Measurements from ENCODE around the gene TMSB15A. TPM values are rescaled to one million over a fixed set of nuclear protein-coding genes. Genes with fewer than 3 reads are reported as not detected.
"Not testable (repeated sequence)": the region's sequence is repeated elsewhere in the genome, so short reads cannot be mapped to it uniquely, and the experiment has no call there.

Gene TMSB15A
- total and polyA plus RNA-seq, 2 of the 4 experiments (the other 2 are of a cell fraction) = 13.6 to 30.5 TPM

GRCh38 chrX:102546828-102547493, 30.4 kb upstream of the TMSB15A start:
- H2BK120ac ChIP-seq (ENCODE audit: low read depth, low read length) = no peak overlapping the region
- ATAC-seq (ENCODE audit: low read depth) = no peak
- no peak overlapping the region for H4K8ac ChIP-seq (ENCODE audit: low read depth in 2 of 2, low read length in 2 of 2)
- H2BK15ac ChIP-seq (ENCODE audit: low read depth, low read length) = no peak overlapping the region
- peaks cover 15% of the 10 kb centered on the region for H3K27me3 ChIP-seq (ENCODE audit: control insufficient read depth, insufficient read depth, low read length)
- H3K9me3 ChIP-seq (ENCODE audit: control insufficient read depth, insufficient read depth, low read length) = no peaks in the 10 kb centered on the region
- DNase-seq = no peak
- H2AK5ac ChIP-seq (ENCODE audit: low read depth, low read length) = no peak overlapping the region
- H3K14ac ChIP-seq (replicated peaks; ENCODE audit: low read depth, low read length) = no peak overlapping the region
- H2BK5ac ChIP-seq (ENCODE audit: low read depth, low read length, poor library complexity, severe bottlenecking) = no peak overlapping the region
- H4K20me1 ChIP-seq (ENCODE audit: insufficient read depth, low read length) = no peaks in the 10 kb centered on the region
- peak overlapping the region; percentile 81 for H2AFZ ChIP-seq (replicated peaks; ENCODE audit: low read length, poor library complexity)
- H3K27ac ChIP-seq (ENCODE audit: insufficient read depth, low read length) = no peak overlapping the region
- H2AK9ac ChIP-seq (replicated peaks; ENCODE audit: low read depth, low read length, poor library complexity) = no peak overlapping the region
- no peak overlapping the region for H3K56ac ChIP-seq (ENCODE audit: extremely low read depth, insufficient read depth, low read length)
- BruUV-seq (replicated peaks) = no TSS peak
- no peak overlapping the region for H3K23ac ChIP-seq (ENCODE audit: low read depth, low read length)
- H3K9ac ChIP-seq (ENCODE audit: low read depth, low read length) = no peak overlapping the region
- H3K36me3 ChIP-seq (ENCODE audit: control insufficient read depth, insufficient read depth, low read length) = no peaks in the 10 kb centered on the region
- ChIA-PET CTCF (interaction anchor here (0.6 kb wide), 1 partner anchor 11 kb away, joined by 3 read pairs; no protein-coding TSS in a partner anchor), POLR2A (ENCODE audit: unreplicated experiment) (no interaction called here)
- no peak overlapping the region for H4K91ac ChIP-seq (ENCODE audit: insufficient read depth, low read depth, low read length)
- no peak overlapping the region for H3K4ac ChIP-seq (ENCODE audit: low read depth, low read length)
- in situ Hi-C loops (cut with MboI; ENCODE audit: low sequenced_read_pairs) (no loop called here), dilution Hi-C loops (cut with HindIII; ENCODE audit: low sequenced_read_pairs, unreplicated experiment) (no loop called here), intact Hi-C loops (cut with micrococcal nuclease) (loop anchor here (10.0 kb wide), 1 partner anchor 948 kb away; no protein-coding TSS in a partner anchor)
- TF ChIP-seq SMC3 (IDR thresholded peaks at IDR 0.05; ENCODE audit: low read depth, low read length) (no peak), RAD21 (IDR thresholded peaks at IDR 0.05; ENCODE audit: low read length) (no peak), CHD1 (IDR thresholded peaks at IDR 0.05; ENCODE audit: low read depth, low read length) (no peak), MAZ (IDR thresholded peaks at IDR 0.05; ENCODE audit: borderline replicate concordance, low read depth, low read length) (no peak), FOS (IDR thresholded peaks at IDR 0.05; ENCODE audit: low read depth, low read length) (no peak)
- TF ChIP-seq, protein P1, sequence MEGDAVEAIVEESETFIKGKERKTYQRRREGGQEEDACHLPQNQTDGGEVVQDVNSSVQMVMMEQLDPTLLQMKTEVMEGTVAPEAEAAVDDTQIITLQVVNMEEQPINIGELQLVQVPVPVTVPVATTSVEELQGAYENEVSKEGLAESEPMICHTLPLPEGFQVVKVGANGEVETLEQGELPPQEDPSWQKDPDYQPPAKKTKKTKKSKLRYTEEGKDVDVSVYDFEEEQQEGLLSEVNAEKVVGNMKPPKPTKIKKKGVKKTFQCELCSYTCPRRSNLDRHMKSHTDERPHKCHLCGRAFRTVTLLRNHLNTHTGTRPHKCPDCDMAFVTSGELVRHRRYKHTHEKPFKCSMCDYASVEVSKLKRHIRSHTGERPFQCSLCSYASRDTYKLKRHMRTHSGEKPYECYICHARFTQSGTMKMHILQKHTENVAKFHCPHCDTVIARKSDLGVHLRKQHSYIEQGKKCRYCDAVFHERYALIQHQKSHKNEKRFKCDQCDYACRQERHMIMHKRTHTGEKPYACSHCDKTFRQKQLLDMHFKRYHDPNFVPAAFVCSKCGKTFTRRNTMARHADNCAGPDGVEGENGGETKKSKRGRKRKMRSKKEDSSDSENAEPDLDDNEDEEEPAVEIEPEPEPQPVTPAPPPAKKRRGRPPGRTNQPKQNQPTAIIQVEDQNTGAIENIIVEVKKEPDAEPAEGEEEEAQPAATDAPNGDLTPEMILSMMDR (conservative IDR thresholded peaks at IDR 0.05; ENCODE audit: low read depth, low read length) = no peak
- H3K79me1 ChIP-seq (ENCODE audit: low read depth in 1 of 2, low read length in 2 of 2) = no peaks in the 10 kb centered on the region
- WGBS, 2 experiments (ENCODE audit: extremely low coverage in 2 of 2, insufficient read length in 1 of 2) = 46% methylated on average over 14 of the region's 35 CpGs; no CpG with 5 or more reads in 1 of the 2 experiments
- H3K9me1 ChIP-seq (ENCODE audit: insufficient read depth, low read length) = no peaks in the 10 kb centered on the region
- peak overlapping the region; percentile 79 for H3K4me2 ChIP-seq (ENCODE audit: low read depth, low read length)
- no peaks in the 10 kb centered on the region for H3K4me1 ChIP-seq (ENCODE audit: control insufficient read depth, insufficient read depth, low read length)
- no peak overlapping the region for H3K18ac ChIP-seq (ENCODE audit: low read depth, low read length)
- H4K5ac ChIP-seq (ENCODE audit: low read depth, low read length) = no peak overlapping the region
- no peak overlapping the region for H2BK20ac ChIP-seq (ENCODE audit: low read depth, low read length)
- H3K4me3 ChIP-seq (ENCODE audit: insufficient read depth, low read depth, low read length) = peak overlapping the region; percentile 46

GRCh38 chrX:102546175-102546574, 29.6 kb upstream of the TMSB15A start:
- WGBS, 2 experiments (ENCODE audit: extremely low coverage in 2 of 2, insufficient read length in 1 of 2) = 38% methylated on average over 2 of the region's 5 CpGs; no CpG with 5 or more reads in 1 of the 2 experiments
- H3K36me3 ChIP-seq (ENCODE audit: control insufficient read depth, insufficient read depth, low read length); ATAC-seq (ENCODE audit: low read depth); POLR2A ChIA-PET (ENCODE audit: unreplicated experiment); DNase-seq; H2AK5ac ChIP-seq (ENCODE audit: low read depth, low read length); H3K27ac ChIP-seq (ENCODE audit: insufficient read depth, low read length); H4K91ac ChIP-seq (ENCODE audit: insufficient read depth, low read depth, low read length); CTCF ChIA-PET; H2AFZ ChIP-seq (replicated peaks; ENCODE audit: low read length, poor library complexity); H2BK15ac ChIP-seq (ENCODE audit: low read depth, low read length); H3K4me1 ChIP-seq (ENCODE audit: control insufficient read depth, insufficient read depth, low read length); H3K18ac ChIP-seq (ENCODE audit: low read depth, low read length); H3K9ac ChIP-seq (ENCODE audit: low read depth, low read length); in situ Hi-C loops (cut with MboI; ENCODE audit: low sequenced_read_pairs); H3K23ac ChIP-seq (ENCODE audit: low read depth, low read length); H2AK9ac ChIP-seq (replicated peaks; ENCODE audit: low read depth, low read length, poor library complexity); H4K5ac ChIP-seq (ENCODE audit: low read depth, low read length); H2BK5ac ChIP-seq (ENCODE audit: low read depth, low read length, poor library complexity, severe bottlenecking); BruUV-seq (replicated peaks); H3K4ac ChIP-seq (ENCODE audit: low read depth, low read length); H3K79me1 ChIP-seq (ENCODE audit: low read depth in 1 of 2, low read length in 2 of 2); H3K14ac ChIP-seq (replicated peaks; ENCODE audit: low read depth, low read length); H3K4me2 ChIP-seq (ENCODE audit: low read depth, low read length); H2BK20ac ChIP-seq (ENCODE audit: low read depth, low read length); H3K9me3 ChIP-seq (ENCODE audit: control insufficient read depth, insufficient read depth, low read length); H4K20me1 ChIP-seq (ENCODE audit: insufficient read depth, low read length); H4K8ac ChIP-seq (ENCODE audit: low read depth in 2 of 2, low read length in 2 of 2); H3K56ac ChIP-seq (ENCODE audit: extremely low read depth, insufficient read depth, low read length); H2BK120ac ChIP-seq (ENCODE audit: low read depth, low read length); H3K9me1 ChIP-seq (ENCODE audit: insufficient read depth, low read length); H3K4me3 ChIP-seq (ENCODE audit: insufficient read depth, low read depth, low read length); dilution Hi-C loops (cut with HindIII; ENCODE audit: low sequenced_read_pairs, unreplicated experiment): not testable (repeated sequence)
- intact Hi-C loops (cut with micrococcal nuclease) = loop anchor here (10.0 kb wide), 1 partner anchor 949 kb away; no protein-coding TSS in a partner anchor
- H3K27me3 ChIP-seq (ENCODE audit: control insufficient read depth, insufficient read depth, low read length) = peaks cover 17% of the 10 kb centered on the region
